CD4-positive, alpha-beta T cell treated with Interleukin-17A for 4 hours (primary cell): Measurements from ENCODE around the gene ZNF30.
"Not testable (repeated sequence)": the region's sequence is repeated elsewhere in the genome, so short reads cannot be mapped to it uniquely, and the experiment has no call there.

ENCODE experiments used
- DNase-seq: peaks from one replicate; pipeline ENCODE4 v3.0.0-alpha.2; 2020; ENCODE audit warnings: mixed read lengths

The ZNF30 gene

DNA sequence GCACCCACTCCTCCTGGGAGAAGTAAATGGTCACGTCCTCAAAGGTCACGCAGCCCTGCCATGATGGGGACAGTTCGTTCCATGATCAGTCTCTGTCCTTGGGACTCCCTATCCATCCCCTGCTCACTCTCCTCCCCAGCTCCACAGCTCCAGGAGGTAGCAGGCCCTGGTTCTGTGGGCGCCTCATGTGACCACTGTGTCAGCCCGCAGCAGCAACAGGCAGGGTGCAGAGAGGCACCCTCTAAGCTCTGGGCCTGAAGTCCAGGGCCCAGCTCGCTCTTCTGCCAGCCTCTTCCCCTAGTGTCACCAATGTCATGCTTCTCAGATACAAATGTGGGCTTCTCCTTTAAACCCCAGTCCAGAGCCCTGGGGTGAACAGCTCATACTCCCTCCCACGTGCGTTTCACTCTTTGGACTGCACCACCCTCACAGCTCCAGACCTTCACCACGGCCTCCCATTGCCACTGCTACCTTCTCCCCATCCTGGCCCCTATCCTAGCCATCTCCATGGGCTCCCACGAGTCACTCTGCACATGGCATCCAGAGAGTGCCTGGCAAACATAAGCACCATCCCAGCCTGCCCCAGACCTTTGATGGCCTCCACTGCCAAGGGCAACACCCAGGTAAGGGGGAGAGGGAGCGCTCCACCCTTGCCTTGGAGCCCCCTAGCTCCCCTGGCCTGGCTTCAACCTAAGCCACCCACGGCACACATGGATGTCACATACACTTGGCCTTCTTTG, 34.4 kb downstream of the ZNF30 start:
- DNase-seq: no peak

GRCh38 chr19:34961775-34962686, 35.3 kb downstream of the ZNF30 start:
- DNase-seq: peak; percentile 49

- DNase-seq: peak; percentile 38
These were observed 36.2 kb downstream of the ZNF30 start for GRCh38 chr19:34962687-34963572.

GRCh38 chr19:34963573-34964406, 37.1 kb downstream of the ZNF30 start, which contains the start of gene ZNF792:
Gene ZNF792 (minus strand): TSS chr19:34964229. CDS start chr19:34963662, 567 bp downstream.
- peak; percentile 66 for DNase-seq

DNA sequence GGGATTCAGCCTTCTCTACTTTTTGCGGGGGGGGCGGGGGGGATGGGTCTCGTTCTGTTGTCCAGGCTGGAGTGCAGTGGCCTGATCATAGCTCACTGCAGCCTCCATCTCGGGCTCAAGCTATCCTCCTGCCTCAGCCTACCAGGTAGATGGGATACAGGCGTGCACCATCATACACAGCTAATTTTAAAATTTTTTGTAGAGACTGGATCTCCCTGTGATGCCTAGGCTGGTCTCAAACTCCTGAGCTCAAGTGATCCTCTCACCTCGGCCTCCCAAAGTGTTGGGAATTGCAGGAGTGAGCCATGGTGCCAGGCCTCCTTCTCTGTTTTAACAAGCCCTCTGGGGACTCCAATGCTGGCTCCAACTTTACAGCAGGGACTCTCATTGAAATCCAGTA, 37.9 kb downstream of the ZNF30 start:
- DNase-seq: no peak

DNA sequence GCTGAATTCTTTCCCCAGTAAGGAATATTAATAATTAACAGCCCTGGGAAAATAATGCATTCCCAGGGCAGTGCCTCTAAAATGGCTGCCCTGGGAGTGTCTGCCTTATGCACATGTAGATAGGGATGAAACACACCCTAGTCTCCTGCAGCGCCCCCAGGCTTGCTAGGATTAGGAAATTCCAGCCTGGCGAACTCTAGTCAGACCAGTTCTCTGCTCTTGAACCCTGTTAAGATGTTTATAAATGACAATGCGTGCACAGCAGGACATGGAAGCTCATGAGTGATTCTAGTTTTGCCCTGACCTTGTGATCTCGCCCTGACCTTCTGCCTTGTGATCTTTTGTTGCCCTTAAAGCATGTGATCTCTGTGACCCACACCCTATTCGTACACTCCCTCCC, 38.8 kb downstream of the ZNF30 start:
- DNase-seq: not testable (repeated sequence)

GRCh38 chr19:34967551-34967950, 40.8 kb downstream of the ZNF30 start:
- DNase-seq: no peak

DNA sequence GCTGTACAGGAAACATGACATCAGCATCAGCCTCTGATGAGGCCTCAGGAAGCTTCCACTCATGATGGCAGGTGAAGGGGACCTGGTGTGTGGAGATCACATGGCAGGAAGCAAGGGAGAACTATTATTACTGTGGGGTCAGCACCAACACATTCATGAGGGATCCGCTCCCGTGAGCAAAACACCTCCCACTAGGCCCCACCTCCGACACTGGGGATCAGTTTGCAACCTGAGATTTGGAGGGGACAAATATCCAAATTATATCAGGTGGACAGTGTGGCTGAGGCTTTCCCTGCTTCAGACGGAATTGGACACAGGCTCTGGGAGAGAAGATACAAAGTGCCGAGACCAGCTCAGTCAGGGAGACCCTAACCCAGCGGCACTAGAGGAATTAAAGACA, 43.0 kb downstream of the ZNF30 start:
- no peak for DNase-seq

DNA sequence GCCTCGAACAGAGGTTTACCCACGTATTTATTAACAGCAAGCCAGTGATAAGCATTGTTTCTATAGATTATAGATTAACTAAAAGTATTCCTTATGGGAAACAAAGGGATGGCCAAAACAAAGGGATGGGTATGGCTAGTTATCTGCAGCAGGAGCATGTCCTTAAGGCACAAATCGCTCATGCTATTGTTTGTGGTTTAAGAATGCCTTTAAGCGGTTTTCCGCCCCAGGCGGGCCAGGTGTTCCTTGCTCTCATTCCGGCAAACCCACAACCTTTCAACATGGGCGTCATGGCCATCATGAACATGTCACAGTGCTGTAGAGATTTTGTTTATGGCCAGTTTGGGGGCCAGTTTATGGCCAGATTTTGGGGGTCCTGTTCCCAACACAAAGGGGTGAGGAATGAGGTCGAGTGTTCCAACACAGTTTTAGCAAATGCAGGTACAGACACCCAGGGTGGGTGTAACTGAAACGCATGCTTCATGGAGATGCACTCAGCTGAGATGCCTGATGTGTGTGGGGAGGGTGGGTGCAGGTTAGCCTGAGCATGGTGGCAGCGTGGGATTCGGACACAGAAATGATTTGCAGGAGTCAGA, 43.6 kb downstream of the ZNF30 start:
- not testable (repeated sequence) for DNase-seq

- DNase-seq: no peak
These were observed 45.5 kb downstream of the ZNF30 start for GRCh38 chr19:34972163-34972705.

GRCh38 chr19:34974646-34975045, 47.9 kb downstream of the ZNF30 start:
- DNase-seq: no peak

DNA sequence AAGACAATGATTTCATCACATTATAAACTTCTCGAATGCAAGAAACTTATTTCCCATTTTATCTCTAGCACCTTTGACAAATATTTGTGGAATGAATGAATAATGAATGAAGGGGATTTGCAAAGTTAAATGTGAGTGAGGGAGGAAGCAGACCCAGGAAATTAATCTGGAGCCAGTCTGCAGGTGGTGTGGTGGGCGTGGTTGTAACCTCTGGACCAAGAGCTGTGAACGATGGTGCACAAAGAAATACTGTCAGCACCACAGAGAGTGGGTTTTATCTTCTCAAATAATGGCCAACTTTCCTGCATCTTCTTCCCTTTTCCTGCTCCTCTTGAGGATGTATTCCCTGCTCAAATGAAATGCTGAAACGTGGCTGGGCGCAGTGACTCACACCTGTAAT, 48.4 kb downstream of the ZNF30 start:
- no peak for DNase-seq

GRCh38 chr19:34976611-34977010, 49.9 kb downstream of the ZNF30 start:
- DNase-seq: no peak

- no peak for DNase-seq
These were observed 53.3 kb downstream of the ZNF30 start for GRCh38 chr19:34979819-34980640.

DNA sequence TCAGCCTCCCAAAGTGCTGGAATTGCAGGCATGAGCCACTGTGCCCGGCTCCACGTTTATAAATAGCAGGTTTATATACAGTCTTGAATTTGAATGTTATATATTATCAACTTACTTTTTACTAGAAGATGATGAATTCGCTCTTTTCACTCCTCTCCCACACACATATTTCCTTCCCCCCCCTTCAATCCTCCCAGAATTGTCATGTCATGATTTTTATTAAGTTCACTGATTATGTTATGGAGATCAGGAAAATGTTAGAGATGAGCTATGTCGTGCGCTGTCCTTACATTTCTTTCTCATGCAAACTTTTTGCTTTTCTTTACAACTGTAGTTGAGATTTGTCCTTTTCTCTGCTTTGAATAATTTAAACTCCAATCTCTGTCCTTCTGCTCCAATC, 55.6 kb downstream of the ZNF30 start:
- no peak for DNase-seq

GRCh38 chr19:34983786-34984185, 57.1 kb downstream of the ZNF30 start:
- DNase-seq: no peak

- DNase-seq: no peak
These were observed 57.6 kb downstream of the ZNF30 start for GRCh38 chr19:34984287-34984686.

DNA sequence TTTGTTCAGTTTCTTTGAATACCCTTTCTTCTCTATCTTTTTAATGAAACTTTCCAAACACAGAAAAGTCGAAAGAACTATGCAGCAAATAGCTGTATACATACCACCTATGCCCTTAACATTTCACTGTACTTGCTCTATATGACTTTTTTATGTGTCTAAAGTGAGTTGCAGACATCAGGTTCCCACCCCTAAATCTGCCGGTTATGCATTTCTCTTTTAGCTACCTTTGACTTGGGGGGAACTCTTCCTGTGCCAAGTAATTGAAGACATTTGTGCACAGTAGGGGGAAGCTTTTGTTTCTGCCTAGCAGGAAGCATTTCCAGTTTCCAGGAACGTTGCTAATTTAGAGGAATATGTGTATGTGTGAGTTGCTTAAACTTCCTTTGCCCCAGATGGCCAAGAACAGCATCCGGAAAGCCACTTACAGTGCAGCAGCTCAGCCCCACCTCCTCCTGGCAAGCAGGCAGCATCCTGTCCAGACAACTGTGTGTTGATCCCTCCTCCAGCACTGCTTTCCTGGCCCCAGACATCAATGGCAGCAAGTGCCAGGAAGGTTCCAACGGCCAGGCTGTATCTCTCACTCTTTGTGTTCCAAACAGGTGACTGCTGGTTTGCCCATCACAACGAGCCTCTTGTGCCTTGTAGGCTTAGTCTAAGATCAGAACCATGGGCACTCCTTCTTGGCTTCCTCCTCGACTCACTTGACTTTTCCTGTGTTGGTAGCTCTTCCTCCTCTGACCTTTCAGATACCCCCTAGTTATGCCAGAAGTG, 58.7 kb downstream of the ZNF30 start:
- DNase-seq: peak; percentile 61

DNA sequence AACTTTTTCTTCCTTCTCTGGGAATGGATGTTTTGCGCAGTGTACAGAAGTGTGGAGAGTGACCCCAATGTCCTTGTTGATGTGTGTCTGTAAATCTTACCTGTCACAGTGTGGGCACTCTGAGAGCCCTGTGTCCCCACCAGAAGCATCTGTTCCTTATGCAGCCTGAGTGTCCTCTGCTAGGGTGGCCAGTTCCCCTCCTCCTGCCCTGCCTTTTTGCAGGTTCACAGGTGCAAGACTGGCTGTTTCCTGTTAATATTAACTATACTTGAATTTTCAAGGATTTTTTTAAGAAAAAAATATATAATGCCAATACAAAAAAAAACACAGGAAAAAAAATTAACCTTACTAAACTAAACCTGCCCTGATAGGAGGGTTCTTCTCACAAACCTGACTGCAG, 61.4 kb downstream of the ZNF30 start:
- DNase-seq: no peak
